ENCODE data around the gene DNAH5. TPM values are rescaled to one million over a fixed set of nuclear protein-coding genes. Genes with fewer than 3 reads are reported as not detected.

DNAH5 gene
- total RNA-seq, 1 experiment from 2014 or later, result 0.14 TPM

- Mint-ChIP-seq H3K27ac (ENCODE audit: unreplicated experiment) (no peak overlapping the region), H3K4me1 (ENCODE audit: low read depth, unreplicated experiment) (no peaks in the 10 kb centered on the region), H3K36me3 (ENCODE audit: insufficient read depth, unreplicated experiment) (no peaks in the 10 kb centered on the region), H3K27me3 (ENCODE audit: insufficient read depth, unreplicated experiment) (peaks cover 6% of the 10 kb centered on the region), H3K4me3 (ENCODE audit: unreplicated experiment) (no peak overlapping the region), H3K9me3 (ENCODE audit: unreplicated experiment) (no peaks in the 10 kb centered on the region)
- Histone ChIP-seq H3K36me3 (ENCODE audit: control insufficient read depth, insufficient read depth, low read length) (no peaks in the 10 kb centered on the region), H3K4me1 (no peaks in the 10 kb centered on the region), H3K4me3 (ENCODE audit: low read depth, low read length) (no peak overlapping the region), H3K9me3 (no peaks in the 10 kb centered on the region), H3K27me3 (replicated peaks; ENCODE audit: control insufficient read depth, insufficient read depth, low read length) (no peaks in the 10 kb centered on the region)
- no peak for TF ChIP-seq CTCF (IDR thresholded peaks at IDR 0.05; ENCODE audit: insufficient read depth in 1 of 2, low read depth in 1 of 2, low read length in 1 of 2, severe bottlenecking in 1 of 2, unreplicated experiment in 1 of 2)
- POLR2A ChIA-PET, result no interaction called here
- intact Hi-C loops (cut with micrococcal nuclease; ENCODE audit: unreplicated experiment), result no loop called here
- CTCF ChIA-PET, result no interaction called here
- BruUV-seq (replicated peaks), result no TSS peak
- DNase-seq, result no peak
These were observed 158.6 kb downstream of the DNAH5 start for GRCh38 chr5:13785781-13786415.

GRCh38 chr5:13783726-13784125 lies 160.8 kb downstream of the DNAH5 start:
- ChIA-PET POLR2A (no interaction called here), CTCF (no interaction called here)
- no peak overlapping the region for H3K4me3 ChIP-seq (ENCODE audit: low read depth, low read length)
- peaks cover 13% of the 10 kb centered on the region for H3K27me3 Mint-ChIP-seq (ENCODE audit: insufficient read depth, unreplicated experiment)
- no peak for TF ChIP-seq CTCF (IDR thresholded peaks at IDR 0.05; ENCODE audit: insufficient read depth in 1 of 2, low read depth in 1 of 2, low read length in 1 of 2, severe bottlenecking in 1 of 2, unreplicated experiment in 1 of 2)
- no peaks in the 10 kb centered on the region for H3K27me3 ChIP-seq (replicated peaks; ENCODE audit: control insufficient read depth, insufficient read depth, low read length)
- no peaks in the 10 kb centered on the region for H3K36me3 Mint-ChIP-seq (ENCODE audit: insufficient read depth, unreplicated experiment)
- no peaks in the 10 kb centered on the region for H3K36me3 ChIP-seq (ENCODE audit: control insufficient read depth, insufficient read depth, low read length)
- no TSS peak for BruUV-seq (replicated peaks)
- intact Hi-C loops (cut with micrococcal nuclease; ENCODE audit: unreplicated experiment), result no loop called here
- no peaks in the 10 kb centered on the region for H3K4me1 Mint-ChIP-seq (ENCODE audit: low read depth, unreplicated experiment)
- no peak overlapping the region for H3K4me3 Mint-ChIP-seq (ENCODE audit: unreplicated experiment)
- no peak overlapping the region for H3K27ac Mint-ChIP-seq (ENCODE audit: unreplicated experiment)
- DNase-seq, result no peak
- H3K9me3 Mint-ChIP-seq (ENCODE audit: unreplicated experiment), result no peaks in the 10 kb centered on the region
- H3K4me1 ChIP-seq, result no peaks in the 10 kb centered on the region
- H3K9me3 ChIP-seq, result no peaks in the 10 kb centered on the region

- Mint-ChIP-seq H3K27me3 (ENCODE audit: insufficient read depth, unreplicated experiment) (peaks cover 16% of the 10 kb centered on the region), H3K4me3 (ENCODE audit: unreplicated experiment) (no peak overlapping the region), H3K27ac (ENCODE audit: unreplicated experiment) (no peak overlapping the region), H3K4me1 (ENCODE audit: low read depth, unreplicated experiment) (no peaks in the 10 kb centered on the region), H3K36me3 (ENCODE audit: insufficient read depth, unreplicated experiment) (no peaks in the 10 kb centered on the region), H3K9me3 (ENCODE audit: unreplicated experiment) (no peaks in the 10 kb centered on the region)
- Histone ChIP-seq H3K4me1 (no peaks in the 10 kb centered on the region), H3K4me3 (ENCODE audit: low read depth, low read length) (no peak overlapping the region), H3K9me3 (no peaks in the 10 kb centered on the region), H3K36me3 (ENCODE audit: control insufficient read depth, insufficient read depth, low read length) (no peaks in the 10 kb centered on the region), H3K27me3 (replicated peaks; ENCODE audit: control insufficient read depth, insufficient read depth, low read length) (no peaks in the 10 kb centered on the region)
- CTCF ChIA-PET, result no interaction called here
- BruUV-seq (replicated peaks), result no TSS peak
- intact Hi-C loops (cut with micrococcal nuclease; ENCODE audit: unreplicated experiment), result no loop called here
- POLR2A ChIA-PET, result no interaction called here
- no peak for TF ChIP-seq CTCF (IDR thresholded peaks at IDR 0.05; ENCODE audit: insufficient read depth in 1 of 2, low read depth in 1 of 2, low read length in 1 of 2, severe bottlenecking in 1 of 2, unreplicated experiment in 1 of 2)
- DNase-seq, result no peak
These were observed 164.4 kb downstream of the DNAH5 start for GRCh38 chr5:13780081-13780480.
